ENCODE data around the gene ATP11C.
A peak's percentile ranks its signal among the peaks of the same experiment; 100 is the strongest.

Gene ATP11C

DNA sequence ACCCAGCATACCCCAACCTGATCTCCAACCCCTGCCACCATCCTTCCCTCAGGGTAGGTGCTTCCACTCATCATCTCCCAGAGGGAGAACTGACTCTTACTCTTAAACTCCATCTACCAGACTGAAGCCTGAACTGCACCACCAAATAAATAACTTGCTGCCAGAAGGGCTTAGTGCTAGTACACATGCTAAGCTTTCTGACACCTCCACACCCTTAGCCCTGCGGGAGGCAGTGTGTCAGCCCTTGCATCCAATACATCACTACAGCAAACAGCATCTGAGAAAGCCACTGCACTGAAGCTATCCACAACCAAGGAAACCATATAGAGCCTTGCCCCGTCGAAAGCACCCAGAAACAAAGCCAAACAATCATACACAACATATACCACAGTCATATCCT is 156.3 kb downstream of the ATP11C start:
- Histone ChIP-seq H3K27me3 (ENCODE audit: insufficient read depth, low read length) (no peaks in the 10 kb centered on the region), H3K79me2 (ENCODE audit: control insufficient read depth, insufficient read depth, low read length, unreplicated experiment) (no peaks in the 10 kb centered on the region), H3K36me3 (ENCODE audit: insufficient read depth, low read length) (peaks cover 8% of the 10 kb centered on the region; the same call in 1 of the 2 replicates), H3K27ac (ENCODE audit: low read depth, low read length) (no peak overlapping the region), H2AFZ (ENCODE audit: low read length, unreplicated experiment) (no peak overlapping the region), H3K4me1 (ENCODE audit: control insufficient read depth, insufficient read depth, low read length, unreplicated experiment) (no peaks in the 10 kb centered on the region), H3K4me3 (ENCODE audit: low read depth, low read length) (no peak overlapping the region)

DNA sequence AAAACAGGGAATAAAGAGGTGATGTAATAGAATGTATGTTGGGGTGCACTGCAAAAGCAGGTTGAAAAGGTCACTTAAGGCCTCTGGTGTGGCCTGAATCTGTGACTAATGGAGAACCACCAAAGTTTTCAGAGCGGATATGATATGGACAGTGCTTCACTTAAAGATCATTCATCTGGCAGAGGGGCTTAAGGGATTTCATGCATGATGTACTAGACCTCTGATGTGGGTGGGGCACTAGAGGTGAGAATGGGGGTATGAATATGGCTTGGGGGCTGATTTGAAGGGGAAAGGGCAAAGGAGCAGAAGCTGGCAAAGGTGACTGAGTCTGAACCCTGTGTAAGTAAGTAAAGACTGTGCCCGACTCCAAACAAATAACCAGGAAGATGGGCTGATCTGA is 162.5 kb downstream of the ATP11C start:
- Histone ChIP-seq H3K79me2 (ENCODE audit: control insufficient read depth, insufficient read depth, low read length, unreplicated experiment) (no peaks in the 10 kb centered on the region), H3K27ac (ENCODE audit: low read depth, low read length) (no peak overlapping the region), H2AFZ (ENCODE audit: low read length, unreplicated experiment) (no peak overlapping the region), H3K27me3 (ENCODE audit: insufficient read depth, low read length) (no peaks in the 10 kb centered on the region), H3K36me3 (ENCODE audit: insufficient read depth, low read length) (peaks cover 8% of the 10 kb centered on the region; the same call in 1 of the 2 replicates), H3K4me3 (ENCODE audit: low read depth, low read length) (no peak overlapping the region), H3K4me1 (ENCODE audit: control insufficient read depth, insufficient read depth, low read length, unreplicated experiment) (no peaks in the 10 kb centered on the region)

DNA sequence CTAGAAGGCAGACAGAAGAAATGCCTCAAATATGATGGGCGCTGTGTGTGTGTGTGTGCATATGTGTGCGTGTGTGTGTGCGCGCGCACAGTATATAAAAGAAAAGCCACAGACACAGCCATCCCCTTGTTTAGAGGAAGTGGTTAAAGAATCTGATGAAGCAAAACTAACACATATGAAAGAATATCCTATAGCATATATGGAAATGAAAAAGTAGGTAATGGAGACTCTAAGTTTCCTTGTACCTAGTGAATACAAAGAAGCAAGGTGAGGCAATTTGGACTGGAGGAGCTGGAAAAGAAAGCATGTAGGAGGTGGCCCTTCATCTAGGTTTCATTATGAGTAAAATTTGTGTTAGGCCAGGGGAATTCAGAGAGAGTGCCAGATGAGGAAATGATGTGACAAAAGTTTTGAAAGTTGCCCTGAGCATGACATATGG is 166.3 kb downstream of the ATP11C start:
- Histone ChIP-seq H3K27me3 (ENCODE audit: insufficient read depth, low read length) (no peaks in the 10 kb centered on the region), H2AFZ (ENCODE audit: low read length, unreplicated experiment) (no peak overlapping the region), H3K27ac (ENCODE audit: low read depth, low read length) (no peak overlapping the region), H3K36me3 (ENCODE audit: insufficient read depth, low read length) (no peaks in the 10 kb centered on the region), H3K79me2 (ENCODE audit: control insufficient read depth, insufficient read depth, low read length, unreplicated experiment) (no peaks in the 10 kb centered on the region), H3K4me1 (ENCODE audit: control insufficient read depth, insufficient read depth, low read length, unreplicated experiment) (no peaks in the 10 kb centered on the region), H3K4me3 (ENCODE audit: low read depth, low read length) (no peak overlapping the region)

DNA sequence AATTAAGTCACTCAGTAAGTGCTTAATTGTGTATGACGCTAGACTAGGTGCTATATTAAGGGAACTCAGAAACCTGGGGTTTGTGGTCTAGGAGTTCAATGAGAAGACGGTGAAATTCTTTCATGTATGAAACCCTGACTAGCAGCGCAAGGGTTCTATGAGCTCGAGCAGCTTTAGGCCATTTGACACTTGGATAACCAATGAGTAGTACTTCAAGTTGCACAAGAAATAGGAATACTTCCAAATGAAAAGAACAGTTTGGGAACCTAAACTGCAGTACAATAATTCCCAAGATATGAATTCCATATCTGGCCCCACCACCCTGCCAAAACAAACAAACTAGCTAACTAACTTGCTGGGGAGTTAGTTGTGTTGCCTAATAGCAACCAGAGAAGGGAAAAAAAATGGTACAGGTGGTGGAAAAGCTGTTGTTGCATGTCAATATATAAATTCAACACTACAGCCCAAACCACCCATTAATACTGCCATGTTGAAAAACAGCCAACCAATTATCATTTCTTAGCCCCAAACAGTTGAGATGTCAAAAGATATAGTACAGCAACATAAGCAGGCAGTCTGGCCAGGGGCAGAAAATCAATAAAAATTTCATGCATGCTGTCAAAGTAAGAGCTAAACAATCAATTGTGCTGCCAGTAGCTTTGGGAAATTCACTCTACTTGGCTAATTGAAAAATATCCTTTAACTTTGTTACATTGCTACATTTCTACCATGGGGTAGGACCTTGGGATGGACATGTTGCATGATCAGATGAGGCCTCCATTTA is 170.3 kb downstream of the ATP11C start:
- Histone ChIP-seq H3K4me3 (ENCODE audit: low read depth, low read length) (no peak overlapping the region), H3K36me3 (ENCODE audit: insufficient read depth, low read length) (no peaks in the 10 kb centered on the region), H3K79me2 (ENCODE audit: control insufficient read depth, insufficient read depth, low read length, unreplicated experiment) (no peaks in the 10 kb centered on the region), H2AFZ (ENCODE audit: low read length, unreplicated experiment) (no peak overlapping the region), H3K27me3 (ENCODE audit: insufficient read depth, low read length) (no peaks in the 10 kb centered on the region), H3K27ac (ENCODE audit: low read depth, low read length) (no peak overlapping the region), H3K4me1 (ENCODE audit: control insufficient read depth, insufficient read depth, low read length, unreplicated experiment) (no peaks in the 10 kb centered on the region)

DNA sequence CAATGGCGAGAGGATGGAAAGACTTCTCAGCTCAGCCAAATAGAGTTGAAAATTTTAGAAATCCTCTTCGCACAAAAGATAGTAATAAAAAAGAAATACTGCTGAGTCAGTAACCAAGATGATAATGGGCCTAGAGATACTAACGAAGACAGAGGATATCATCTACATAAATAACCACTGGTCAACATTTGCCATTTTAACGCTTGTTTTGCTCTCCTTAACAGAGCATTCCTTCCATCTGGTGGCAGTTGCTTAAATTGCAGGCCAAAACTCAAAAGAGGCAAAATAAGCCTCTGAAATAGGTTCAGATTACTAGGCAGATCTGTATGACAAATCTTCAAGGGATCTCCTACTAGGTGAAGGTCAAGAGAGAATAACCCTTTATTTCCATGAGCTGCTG is 173.2 kb downstream of the ATP11C start:
- H3K27me3 ChIP-seq (ENCODE audit: insufficient read depth, low read length): no peaks in the 10 kb centered on the region
- H3K27ac ChIP-seq (ENCODE audit: low read depth, low read length): no peak overlapping the region
- H3K79me2 ChIP-seq (ENCODE audit: control insufficient read depth, insufficient read depth, low read length, unreplicated experiment): no peaks in the 10 kb centered on the region
- no peak overlapping the region for H3K4me3 ChIP-seq (ENCODE audit: low read depth, low read length)
- H3K4me1 ChIP-seq (ENCODE audit: control insufficient read depth, insufficient read depth, low read length, unreplicated experiment): no peaks in the 10 kb centered on the region
- no peak overlapping the region for H2AFZ ChIP-seq (ENCODE audit: low read length, unreplicated experiment)
- no peaks in the 10 kb centered on the region for H3K36me3 ChIP-seq (ENCODE audit: insufficient read depth, low read length)

DNA sequence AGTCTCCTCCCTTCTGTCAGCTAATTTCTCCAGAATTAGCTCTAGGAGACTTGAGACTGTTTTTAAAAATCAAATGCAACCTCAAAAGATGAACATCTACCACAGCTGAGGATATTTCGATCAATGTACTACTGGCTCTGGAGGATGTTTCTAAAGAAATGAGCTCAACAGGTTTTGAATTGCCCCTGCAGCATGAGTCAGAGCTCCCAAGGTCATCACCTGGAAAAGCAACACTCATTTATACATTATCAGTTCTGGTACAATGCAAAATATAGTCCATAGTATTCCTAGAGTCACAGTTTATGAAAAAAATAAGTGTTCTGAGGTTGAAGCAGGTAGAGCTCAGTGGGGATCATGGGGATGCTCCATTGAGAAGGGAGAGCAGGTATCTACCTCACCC is 174.0 kb downstream of the ATP11C start:
- Histone ChIP-seq H3K27me3 (ENCODE audit: insufficient read depth, low read length) (no peaks in the 10 kb centered on the region), H2AFZ (ENCODE audit: low read length, unreplicated experiment) (no peak overlapping the region), H3K4me3 (ENCODE audit: low read depth, low read length) (no peak overlapping the region), H3K27ac (ENCODE audit: low read depth, low read length) (no peak overlapping the region), H3K4me1 (ENCODE audit: control insufficient read depth, insufficient read depth, low read length, unreplicated experiment) (no peaks in the 10 kb centered on the region), H3K79me2 (ENCODE audit: control insufficient read depth, insufficient read depth, low read length, unreplicated experiment) (no peaks in the 10 kb centered on the region), H3K36me3 (ENCODE audit: insufficient read depth, low read length) (no peaks in the 10 kb centered on the region)

DNA sequence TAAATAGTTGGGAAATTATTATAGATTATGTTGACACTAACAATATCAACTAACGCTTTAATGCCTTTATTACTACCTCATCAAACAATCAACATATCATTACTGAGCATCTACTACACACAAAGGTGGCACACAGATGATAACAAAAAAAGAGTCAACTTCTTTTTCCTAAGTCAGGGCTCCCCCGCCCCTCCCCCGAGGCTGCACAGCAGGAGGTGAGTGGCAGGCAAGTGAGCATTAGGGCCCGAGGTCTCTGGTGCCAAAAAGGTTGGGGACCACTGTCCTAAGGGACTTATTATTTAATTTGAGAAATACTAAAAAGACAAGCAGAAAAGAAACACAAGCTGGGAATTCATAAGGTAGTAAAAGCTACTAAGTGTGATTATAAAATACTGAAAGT is 174.6 kb downstream of the ATP11C start:
- H3K4me1 ChIP-seq (ENCODE audit: control insufficient read depth, insufficient read depth, low read length, unreplicated experiment): no peaks in the 10 kb centered on the region
- H3K79me2 ChIP-seq (ENCODE audit: control insufficient read depth, insufficient read depth, low read length, unreplicated experiment): no peaks in the 10 kb centered on the region
- H3K36me3 ChIP-seq (ENCODE audit: insufficient read depth, low read length): no peaks in the 10 kb centered on the region
- no peak overlapping the region for H3K27ac ChIP-seq (ENCODE audit: low read depth, low read length)
- H3K4me3 ChIP-seq (ENCODE audit: low read depth, low read length): no peak overlapping the region
- no peaks in the 10 kb centered on the region for H3K27me3 ChIP-seq (ENCODE audit: insufficient read depth, low read length)
- no peak overlapping the region for H2AFZ ChIP-seq (ENCODE audit: low read length, unreplicated experiment)

DNA sequence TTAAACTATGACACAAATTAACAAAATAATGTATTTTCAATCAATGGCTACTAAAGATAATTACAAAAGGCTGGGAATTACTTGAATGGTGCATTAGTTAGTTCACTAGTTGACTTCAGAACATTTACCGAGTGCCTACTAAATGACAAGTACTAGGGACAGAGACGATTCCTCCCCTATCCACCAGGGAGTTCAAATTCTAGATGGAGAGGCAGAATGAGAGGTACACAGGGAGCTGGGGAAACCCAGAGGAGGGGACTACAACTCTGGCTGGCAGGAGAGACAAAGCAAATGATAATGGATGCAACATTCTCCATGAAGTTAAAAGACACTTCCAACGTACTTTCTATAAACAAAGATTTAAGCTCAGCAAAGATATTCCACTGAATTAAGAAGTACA is 181.8 kb downstream of the ATP11C start:
- Histone ChIP-seq H3K4me3 (ENCODE audit: low read depth, low read length) (no peak overlapping the region), H3K79me2 (ENCODE audit: control insufficient read depth, insufficient read depth, low read length, unreplicated experiment) (no peaks in the 10 kb centered on the region), H2AFZ (ENCODE audit: low read length, unreplicated experiment) (no peak overlapping the region), H3K27me3 (ENCODE audit: insufficient read depth, low read length) (no peaks in the 10 kb centered on the region), H3K36me3 (ENCODE audit: insufficient read depth, low read length) (no peaks in the 10 kb centered on the region), H3K4me1 (ENCODE audit: control insufficient read depth, insufficient read depth, low read length, unreplicated experiment) (no peaks in the 10 kb centered on the region), H3K27ac (ENCODE audit: low read depth, low read length) (no peak overlapping the region)

DNA sequence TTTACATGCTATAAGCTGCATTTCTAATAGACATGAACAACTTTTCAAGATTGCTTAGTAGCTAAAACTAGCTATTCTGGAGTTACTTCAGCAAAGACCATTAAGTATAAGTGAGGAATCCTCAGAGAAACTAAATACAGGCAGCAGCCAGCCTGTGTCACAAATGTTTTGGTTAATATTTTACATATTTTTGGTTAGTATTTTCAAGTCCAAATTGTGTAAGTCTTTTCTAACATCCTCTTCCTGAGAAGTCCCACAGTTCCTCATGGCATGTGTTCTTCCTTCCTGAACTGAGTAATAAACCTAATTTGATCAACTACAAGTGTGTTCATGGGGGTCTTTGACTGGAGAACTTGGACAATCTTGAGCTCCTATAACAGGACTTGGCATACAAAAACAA is 182.5 kb downstream of the ATP11C start:
- H3K4me3 ChIP-seq (ENCODE audit: low read depth, low read length): no peak overlapping the region
- no peaks in the 10 kb centered on the region for H3K4me1 ChIP-seq (ENCODE audit: control insufficient read depth, insufficient read depth, low read length, unreplicated experiment)
- H3K79me2 ChIP-seq (ENCODE audit: control insufficient read depth, insufficient read depth, low read length, unreplicated experiment): no peaks in the 10 kb centered on the region
- no peak overlapping the region for H3K27ac ChIP-seq (ENCODE audit: low read depth, low read length)
- no peak overlapping the region for H2AFZ ChIP-seq (ENCODE audit: low read length, unreplicated experiment)
- no peaks in the 10 kb centered on the region for H3K27me3 ChIP-seq (ENCODE audit: insufficient read depth, low read length)
- H3K36me3 ChIP-seq (ENCODE audit: insufficient read depth, low read length): no peaks in the 10 kb centered on the region

DNA sequence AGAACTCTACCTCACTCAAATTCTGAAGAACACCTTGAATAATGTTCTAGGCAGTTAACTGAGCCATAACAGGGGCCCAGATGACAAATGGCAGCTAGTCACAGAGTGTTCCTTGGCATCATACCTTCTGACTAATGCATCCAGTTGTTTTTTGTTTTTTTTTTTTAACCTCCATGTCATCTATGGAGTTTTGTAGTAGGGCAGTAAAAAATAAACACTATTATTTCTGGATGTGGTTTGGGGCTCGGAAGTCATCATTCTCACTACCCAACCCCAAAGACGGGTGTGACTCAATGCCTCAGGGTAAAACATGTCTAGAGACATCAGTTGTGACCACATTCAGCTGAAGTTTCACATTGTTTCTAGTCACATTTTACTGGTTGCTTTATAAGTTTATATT is 193.7 kb downstream of the ATP11C start:
- Histone ChIP-seq H2AFZ (ENCODE audit: low read length, unreplicated experiment) (no peak overlapping the region), H3K4me1 (ENCODE audit: control insufficient read depth, insufficient read depth, low read length, unreplicated experiment) (peaks cover 17% of the 10 kb centered on the region), H3K4me3 (ENCODE audit: low read depth, low read length) (no peak overlapping the region), H3K36me3 (ENCODE audit: insufficient read depth, low read length) (no peaks in the 10 kb centered on the region), H3K27ac (ENCODE audit: low read depth, low read length) (peak overlapping the region; percentile 61), H3K27me3 (ENCODE audit: insufficient read depth, low read length) (no peaks in the 10 kb centered on the region), H3K79me2 (ENCODE audit: control insufficient read depth, insufficient read depth, low read length, unreplicated experiment) (no peaks in the 10 kb centered on the region)

DNA sequence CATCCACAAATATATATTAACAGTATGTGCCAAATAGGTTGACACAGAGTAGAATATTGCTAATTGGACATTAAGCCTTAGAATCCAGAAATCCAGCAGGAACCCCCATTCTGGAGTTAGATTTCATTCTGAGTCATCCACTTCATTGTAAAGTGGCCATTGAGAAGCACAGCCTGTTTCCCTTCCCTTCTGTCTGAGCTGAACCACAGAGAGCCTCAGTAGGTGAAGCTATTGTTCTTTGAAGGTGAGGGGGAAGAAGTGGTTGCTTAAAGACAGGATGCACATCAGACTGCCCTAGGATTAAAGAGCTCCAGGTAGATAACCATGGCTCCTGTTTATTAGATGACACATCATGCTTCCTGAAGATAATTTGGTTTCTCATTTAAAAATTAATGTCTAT is 194.3 kb downstream of the ATP11C start:
- H3K4me3 ChIP-seq (ENCODE audit: low read depth, low read length): no peak overlapping the region; the same call in 1 of the 2 replicates
- H2AFZ ChIP-seq (ENCODE audit: low read length, unreplicated experiment): no peak overlapping the region
- H3K36me3 ChIP-seq (ENCODE audit: insufficient read depth, low read length): no peaks in the 10 kb centered on the region
- H3K27ac ChIP-seq (ENCODE audit: low read depth, low read length): peak overlapping the region; percentile 61
- no peaks in the 10 kb centered on the region for H3K27me3 ChIP-seq (ENCODE audit: insufficient read depth, low read length)
- H3K79me2 ChIP-seq (ENCODE audit: control insufficient read depth, insufficient read depth, low read length, unreplicated experiment): no peaks in the 10 kb centered on the region
- H3K4me1 ChIP-seq (ENCODE audit: control insufficient read depth, insufficient read depth, low read length, unreplicated experiment): peaks cover 17% of the 10 kb centered on the region

Data from ACC112 (cell line).